Dedifferentiated amniotic fluid mesenchymal stem cell (primary cell): Measurements from ENCODE around the gene INPP5D.

Experiments used
- DNase-seq: peaks from one replicate; pipeline ENCODE4 v3.0.0-alpha.2; 2016; ENCODE audit errors: extremely low spot score

INPP5D gene

GRCh38 chr2:233075966-233076339 lies 15.8 kb downstream of the INPP5D start:
- DNase-seq, result no peak

DNA sequence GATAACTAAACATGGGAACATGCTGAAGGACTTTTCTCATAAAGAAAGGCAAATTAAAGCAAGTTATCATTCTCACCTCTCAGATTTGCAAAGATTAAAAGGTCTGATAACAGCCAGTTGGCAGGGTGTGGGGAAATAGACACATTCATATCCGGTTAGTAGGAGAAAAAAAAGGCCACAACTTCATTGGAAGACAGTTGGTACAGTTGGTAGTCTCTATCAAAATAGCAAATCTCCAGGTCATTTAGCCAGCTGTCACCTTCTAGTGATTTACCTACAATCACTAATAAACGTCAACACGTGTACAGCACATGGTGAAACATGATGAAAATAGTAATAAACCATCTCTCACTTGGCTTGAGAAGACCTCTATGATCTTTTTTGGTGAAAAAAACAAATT lies 16.6 kb downstream of the INPP5D start:
- no peak for DNase-seq

- DNase-seq, result no peak
Measured at GRCh38 chr2:233079473-233079877, 19.3 kb downstream of the INPP5D start.

GRCh38 chr2:233079953-233080835 lies 20.1 kb downstream of the INPP5D start:
- no peak for DNase-seq

DNA sequence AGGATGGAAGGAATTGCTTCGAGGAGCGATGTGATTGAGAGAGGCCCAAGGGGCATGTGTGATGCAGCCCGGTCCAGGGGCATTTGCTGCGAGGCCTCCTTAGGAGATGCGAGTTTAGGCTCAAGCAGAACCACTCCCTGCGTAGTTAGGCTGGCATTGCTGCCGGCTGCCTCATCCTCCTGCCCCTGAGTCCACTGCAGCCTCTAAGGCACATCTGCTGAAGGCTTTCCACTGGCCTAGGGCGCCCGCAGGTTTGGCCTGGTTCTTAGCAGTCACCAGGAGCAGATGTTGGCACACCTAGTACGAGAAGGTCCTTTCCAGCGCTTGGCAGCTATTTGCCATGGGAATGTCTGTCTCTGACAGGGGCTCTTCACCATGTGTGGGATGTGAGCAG lies 20.7 kb downstream of the INPP5D start:
- DNase-seq, result no peak

- DNase-seq, result no peak
Measured at GRCh38 chr2:233081232-233081730, 21.1 kb downstream of the INPP5D start.

DNA sequence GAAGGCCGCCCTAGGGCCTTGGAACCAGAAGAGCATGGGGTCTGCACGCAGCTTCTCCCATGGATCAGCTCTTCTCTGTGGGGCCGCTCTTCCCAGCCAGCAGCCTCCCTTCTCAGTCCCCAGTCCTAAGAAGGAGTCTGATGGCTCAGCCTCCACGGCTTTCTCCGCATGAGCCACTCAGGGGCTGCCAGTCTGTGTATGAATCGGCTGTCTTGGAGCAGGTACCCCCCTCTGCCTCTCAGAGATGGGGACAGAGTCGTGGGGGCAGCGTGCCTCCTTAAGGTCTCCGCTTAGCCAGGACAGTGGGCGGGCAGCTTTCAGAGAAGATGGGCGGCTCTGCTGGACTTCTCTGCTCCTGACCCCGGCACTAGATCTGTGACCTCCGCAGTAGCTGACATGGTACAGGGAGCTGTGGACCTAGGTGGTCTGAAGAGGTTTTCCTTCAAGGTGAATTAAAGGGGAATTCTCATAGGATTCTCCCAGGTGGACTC lies 21.6 kb downstream of the INPP5D start:
- no peak for DNase-seq

- DNase-seq, result no peak
Measured at GRCh38 chr2:233082222-233082930, 22.2 kb downstream of the INPP5D start.

GRCh38 chr2:233082931-233083755 lies 23.0 kb downstream of the INPP5D start:
- no peak for DNase-seq

GRCh38 chr2:233083782-233084181 lies 23.6 kb downstream of the INPP5D start:
- DNase-seq, result no peak

DNA sequence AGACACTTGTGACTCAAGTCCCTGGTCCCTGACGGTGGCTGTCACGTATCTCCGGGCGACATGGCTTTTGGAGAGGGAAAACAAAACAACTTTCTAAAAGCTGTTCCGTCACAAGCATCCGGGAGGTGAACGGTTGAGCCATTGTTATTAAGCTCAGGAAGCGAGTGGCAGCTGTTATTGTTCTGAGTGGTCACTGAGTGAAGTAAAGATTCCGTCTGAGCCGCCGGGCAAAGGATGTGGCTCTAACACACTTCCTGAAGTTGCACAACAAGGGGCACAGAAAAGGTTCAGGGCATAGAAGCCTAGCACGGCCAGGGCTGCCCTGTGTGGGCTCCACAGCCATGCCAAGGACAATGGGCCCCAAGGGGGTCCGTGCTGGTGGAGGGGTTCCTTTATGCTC lies 24.3 kb downstream of the INPP5D start:
- DNase-seq, result no peak

- DNase-seq, result no peak
Measured at GRCh38 chr2:233085037-233085838, 25.1 kb downstream of the INPP5D start.

DNA sequence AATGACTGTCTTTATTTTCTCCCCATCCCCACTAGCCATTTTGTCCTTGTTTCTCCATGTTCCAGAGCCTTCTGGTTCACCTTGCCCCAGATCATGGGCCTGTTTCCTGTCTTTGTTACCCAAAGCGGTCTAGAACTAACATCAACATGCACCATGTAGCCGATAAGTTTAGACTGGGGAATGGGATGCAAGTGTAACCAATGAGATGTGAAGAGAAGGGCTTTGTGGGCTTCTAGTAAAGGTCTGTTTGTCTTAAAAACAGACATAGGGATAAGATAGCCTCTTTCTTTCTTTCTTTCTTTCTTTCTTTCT lies 25.7 kb downstream of the INPP5D start:
- DNase-seq, result no peak

- no peak for DNase-seq
Measured at GRCh38 chr2:233087713-233088112, 27.6 kb downstream of the INPP5D start.

DNA sequence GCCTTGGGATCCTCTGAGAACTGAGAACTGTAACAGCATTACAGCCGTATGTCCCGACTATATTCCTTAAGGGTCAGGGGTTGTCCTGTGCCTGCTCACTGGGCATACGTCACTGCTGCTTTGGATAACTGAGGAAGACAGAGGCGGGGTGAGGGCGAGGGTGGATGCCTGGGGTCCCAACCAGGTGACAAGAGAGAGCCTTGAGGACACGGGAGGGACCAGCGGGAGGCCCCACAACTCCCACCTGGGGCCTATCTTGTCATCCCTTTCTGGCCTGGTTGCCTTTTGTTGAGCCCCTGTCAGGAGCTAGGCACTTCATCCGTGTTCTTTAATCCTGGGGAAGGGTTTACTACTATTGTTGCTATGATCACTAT lies 28.8 kb downstream of the INPP5D start:
- no peak for DNase-seq

GRCh38 chr2:233089851-233090250 lies 29.7 kb downstream of the INPP5D start:
- DNase-seq, result no peak

GRCh38 chr2:233090879-233091278 lies 30.7 kb downstream of the INPP5D start:
- DNase-seq, result no peak

DNA sequence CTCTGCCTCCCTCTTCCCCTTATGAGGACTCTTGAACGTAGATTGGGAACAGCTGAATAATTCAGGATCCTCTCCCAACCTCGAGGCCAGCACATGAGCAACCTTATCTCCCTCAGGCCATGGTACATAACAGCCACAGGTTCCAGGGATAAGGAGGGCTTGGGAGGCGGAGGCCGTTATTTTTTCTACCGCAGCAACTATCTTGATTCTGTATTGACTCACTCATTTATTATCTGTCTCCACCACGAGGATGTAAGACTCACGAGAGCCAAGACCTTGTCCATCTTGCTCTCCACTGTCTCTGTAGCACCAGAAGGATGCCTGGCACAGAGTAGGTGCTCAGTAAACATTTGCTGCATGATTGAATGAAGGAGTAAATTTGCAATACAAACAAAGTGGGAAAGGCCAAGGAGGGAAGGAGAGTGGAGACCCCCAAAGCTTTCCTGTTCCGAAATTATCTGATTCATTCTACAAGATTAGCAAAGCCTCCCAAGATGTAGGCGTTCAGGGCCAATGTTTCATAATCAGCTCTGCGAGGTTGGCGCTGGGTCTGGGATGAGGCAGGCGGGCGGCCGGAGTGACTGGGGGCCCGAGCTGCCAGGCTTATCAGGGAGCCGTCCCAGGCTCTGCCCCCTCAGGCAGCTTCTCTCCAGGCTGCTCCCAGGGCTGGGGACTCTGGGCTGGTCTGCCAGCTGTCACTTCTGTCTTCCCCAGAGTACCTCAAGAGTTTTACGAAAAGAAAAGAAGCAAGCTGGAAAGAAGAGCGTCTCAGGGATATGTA lies 31.6 kb downstream of the INPP5D start:
- no peak for DNase-seq

DNA sequence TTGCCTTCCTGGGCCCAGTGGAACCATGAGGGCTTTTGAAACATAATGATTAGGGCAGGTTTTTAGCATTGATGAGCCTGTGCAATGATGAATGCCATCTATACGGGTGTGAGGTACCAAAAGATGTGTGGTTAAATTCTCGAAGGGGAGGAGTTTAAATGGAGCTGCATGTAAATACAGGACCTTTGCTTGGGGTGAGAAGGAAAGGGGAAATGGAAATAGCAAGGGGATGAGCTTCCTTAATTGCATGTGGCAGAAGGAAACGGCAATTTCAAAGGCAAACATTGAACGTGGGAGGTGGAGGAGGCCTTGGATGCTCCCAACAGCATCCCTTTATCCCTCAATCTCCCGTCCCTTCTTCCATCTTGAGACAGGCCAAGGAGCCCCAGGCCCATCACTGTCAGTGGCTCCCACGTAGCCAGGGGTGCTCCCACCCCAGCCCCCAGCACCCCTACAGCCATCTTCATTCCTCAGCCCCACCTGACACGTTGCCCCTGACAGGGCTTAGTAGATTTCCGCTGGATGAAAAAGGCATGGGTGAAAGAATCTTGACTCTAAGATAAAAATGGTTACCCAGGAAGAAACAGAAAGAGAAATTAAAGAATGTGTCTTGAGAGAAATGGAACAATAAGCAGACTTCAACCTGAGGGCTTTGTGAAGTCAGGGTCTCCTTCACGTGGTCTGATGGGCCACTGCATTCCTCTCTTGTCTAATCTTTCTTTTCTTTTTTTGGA lies 32.5 kb downstream of the INPP5D start:
- DNase-seq, result no peak

GRCh38 chr2:233093166-233093448 lies 33.0 kb downstream of the INPP5D start:
- DNase-seq, result no peak
